PC-3 (cell line): ENCODE results near the gene MTMR11.

Experiments
- CTCF ChIP-seq: fragments of 300-600 bp; sonication (generic); conservative IDR thresholded peaks from 2 replicates; pipeline ENCODE4 v1.5.1; 2017; ENCODE audit warnings: antibody characterized with exemption, low read depth, mild to moderate bottlenecking, low read length
- EZH2 ChIP-seq: fragments of 300-600 bp; sonication (generic); IDR thresholded peaks from one replicate; pipeline ENCODE4 v1.6.1; 2017; ENCODE audit warnings: antibody characterized with exemption, mild to moderate bottlenecking, low read length; ENCODE audit not compliant: unreplicated experiment
- EZH2phosphoT487 ChIP-seq: fragments of 300-600 bp; sonication (generic); IDR thresholded peaks from 2 replicates; pipeline ENCODE4 v1.6.1; 2018; ENCODE audit warnings: mild to moderate bottlenecking, antibody characterized with exemption, low read length, borderline replicate concordance

GRCh38 chr1:149963358-149963757 lies 26.7 kb upstream of the MTMR11 start:
- TF ChIP-seq CTCF (no peak), EZH2 (no peak), EZH2phosphoT487 (no peak)
